B cell (primary cell): Measurements from ENCODE around the gene RAX2.

Source experiments
- CTCF ChIP-seq: fragments of 200-600 bp; IDR thresholded peaks from one replicate; pipeline ENCODE4 v1.8.0; 2022; ENCODE audit warnings: antibody characterized with exemption, mild to moderate bottlenecking
- EZH2 ChIP-seq: IDR thresholded peaks from 2 replicates; pipeline ENCODE4 v1.6.1; 2012; ENCODE audit warnings: borderline replicate concordance, low read depth, mild to moderate bottlenecking, moderate library complexity, low read length; ENCODE audit not compliant: insufficient read depth, poor library complexity, severe bottlenecking

- TF ChIP-seq CTCF (no peak), EZH2 (no peak)
Observed at GRCh38 chr19:3743486-3743885, 28.5 kb downstream of the RAX2 start.
